ENCODE measurements around the gene SMTNL2.

GRCh38 chr17:4643676-4644075 lies 59.3 kb downstream of the SMTNL2 start:
- TF ChIP-seq CTCF (IDR thresholded peaks at IDR 0.05) (no peak), POLR2A (IDR thresholded peaks at IDR 0.05) (no peak)
